Neural cell (in vitro differentiated cells): ENCODE data around the gene DUOX1. TPM values are rescaled to one million over a fixed set of nuclear protein-coding genes. Genes with fewer than 3 reads are reported as not detected.
"Not testable (repeated sequence)": the region's sequence is repeated elsewhere in the genome, so short reads cannot be mapped to it uniquely, and the experiment has no call there.

Experiments used
- H2AFZ ChIP-seq: fragments of 200-600, 300-800 bp; sonication (generic), shearing (Covaris generic); 2 replicates; pipeline ENCODE4 v1.6.0; 2014; ENCODE audit warnings: low read depth, mild to moderate bottlenecking, antibody characterized with exemption, low read length, moderate library complexity
- H3F3A ChIP-seq: fragments of 200-600 bp; shearing (Covaris generic); 2 replicates; pipeline ENCODE4 v1.6.1; 2016; ENCODE audit warnings: mild to moderate bottlenecking, moderate library complexity, mixed read lengths, antibody characterized with exemption, low read length; ENCODE audit not compliant: insufficient read depth, poor library complexity, severe bottlenecking
- H3K27ac ChIP-seq: fragments of 200-600, 300-800 bp; sonication (generic), shearing (Covaris generic); 2 replicates; pipeline ENCODE4 v1.5.1; 2014; ENCODE audit warnings: mild to moderate bottlenecking, low read length, moderate library complexity
- H3K27me3 ChIP-seq: fragments of 300-800, 200-600 bp; sonication (generic), shearing (Covaris generic); 2 replicates; pipeline ENCODE4 v1.6.0; 2014; ENCODE audit warnings: mild to moderate bottlenecking, low read depth, low read length, moderate library complexity; ENCODE audit not compliant: insufficient read depth
- H3K36me3 ChIP-seq: fragments of 300-800, 200-600 bp; sonication (generic), shearing (Covaris generic); 2 replicates; pipeline ENCODE4 v1.5.1; 2014; ENCODE audit warnings: mild to moderate bottlenecking, antibody characterized with exemption, low read length, moderate library complexity; ENCODE audit not compliant: insufficient read depth
- H3K4me2 ChIP-seq: fragments of 300-800, 200-600 bp; sonication (generic), shearing (Covaris generic); 2 replicates; pipeline ENCODE4 v1.6.0; 2014; ENCODE audit warnings: mild to moderate bottlenecking, low read length
- H3K4me3 ChIP-seq: fragments of 300-800, 200-600 bp; sonication (generic), shearing (Covaris generic); 2 replicates; pipeline ENCODE4 v1.5.1; 2014; ENCODE audit warnings: mild to moderate bottlenecking, low read length, moderate library complexity
- H3K79me2 ChIP-seq: fragments of 200-600 bp; shearing (Covaris generic); replicated peaks from 2 replicates; pipeline ENCODE4 v1.6.0; 2014; ENCODE audit warnings: mild to moderate bottlenecking, low read length, moderate library complexity; ENCODE audit not compliant: insufficient read depth
- H3K9ac ChIP-seq: fragments of 300-800, 200-600 bp; sonication (generic), shearing (Covaris generic); 2 replicates; pipeline ENCODE4 v1.6.1; 2016; ENCODE audit warnings: mild to moderate bottlenecking, low read length, mixed read lengths
- H3K9me2 ChIP-seq: fragments of 200-600 bp; shearing (Covaris generic); 2 replicates; pipeline ENCODE4 v1.6.1; 2016; ENCODE audit warnings: mild to moderate bottlenecking, low read length, mixed read lengths; ENCODE audit not compliant: insufficient read depth
- H3K9me3 ChIP-seq: fragments of 200-600, 300-800 bp; sonication (generic), shearing (Covaris generic); 2 replicates; pipeline ENCODE4 v1.6.1; 2016; ENCODE audit warnings: mild to moderate bottlenecking, mixed run types, low read length, moderate library complexity, mixed read lengths
- H4K20me1 ChIP-seq: fragments of 200-600 bp; shearing (Covaris generic); 2 replicates; pipeline ENCODE4 v1.6.1; 2016; ENCODE audit warnings: mild to moderate bottlenecking, mixed run types; ENCODE audit not compliant: insufficient read depth
- CTCF ChIP-seq: fragments of 450-650 bp; IDR thresholded peaks from 2 replicates; pipeline ENCODE4 v1.5.1; 2014; ENCODE audit warnings: antibody characterized with exemption, mild to moderate bottlenecking, moderate library complexity; ENCODE audit not compliant: poor library complexity, severe bottlenecking
- EP300 ChIP-seq: fragments of 450-650 bp; conservative IDR thresholded peaks from 2 replicates; pipeline ENCODE4 v1.6.1; 2014; ENCODE audit warnings: antibody characterized with exemption, mild to moderate bottlenecking, moderate library complexity; ENCODE audit not compliant: poor library complexity, severe bottlenecking
- EZH2 ChIP-seq: fragments of 200-600, 300-800 bp; shearing (Covaris generic), sonication (generic); IDR thresholded peaks from 2 replicates; pipeline ENCODE4 v1.6.1; 2014; ENCODE audit warnings: antibody characterized with exemption, low read length, borderline replicate concordance, mild to moderate bottlenecking; ENCODE audit not compliant: insufficient read depth, poor library complexity, severe bottlenecking
- MXI1 ChIP-seq: fragments of 450-650 bp; conservative IDR thresholded peaks from 2 replicates; pipeline ENCODE4 v1.6.1; 2014; ENCODE audit warnings: antibody characterized with exemption, mild to moderate bottlenecking; ENCODE audit not compliant: poor library complexity, severe bottlenecking
- POLR2AphosphoS5 ChIP-seq: IDR thresholded peaks from 2 replicates; pipeline ENCODE4 v1.6.1; 2012
- RAD21 ChIP-seq: fragments of 450-650 bp; conservative IDR thresholded peaks from 2 replicates; pipeline ENCODE4 v1.6.1; 2014; ENCODE audit warnings: antibody characterized with exemption, mild to moderate bottlenecking, moderate library complexity
- REST ChIP-seq: IDR thresholded peaks from 2 replicates; pipeline ENCODE4 v1.6.1; 2012; ENCODE audit warnings: borderline replicate concordance
- SMC3 ChIP-seq: fragments of 450-650 bp; conservative IDR thresholded peaks from 2 replicates; pipeline ENCODE4 v1.6.1; 2014; ENCODE audit warnings: antibody characterized with exemption, mild to moderate bottlenecking, moderate library complexity; ENCODE audit not compliant: poor library complexity
- TAF1 ChIP-seq: IDR thresholded peaks from 2 replicates; pipeline ENCODE4 v1.6.1; 2012; ENCODE audit warnings: low read depth
- polyA minus RNA-seq: library from RNA; depleted of rRNA, polyadenylated mRNA; stranded (reverse); fragments of >200 nt; gene quantifications from 2 replicates; pipeline ENCODE4 v1.2.3, GENCODE V29; 2014
- polyA plus RNA-seq: library from polyadenylated mRNA; depleted of rRNA; stranded (reverse); fragments of >200 nt; gene quantifications from 2 replicates; pipeline ENCODE4 v1.2.3, GENCODE V29; 2014

Gene DUOX1
- polyA plus RNA-seq = not detected in 2 replicates
- not detected in 2 replicates for polyA minus RNA-seq

GRCh38 chr15:45129651-45130129 is at the start of gene DUOX1, which contains the start of gene DUOXA1:
DUOX1 (plus strand) TSS chr15:45129994; CDS start chr15:45131967, 1,973 bp downstream.
DUOXA1 (minus strand) TSS chr15:45129879; CDS start chr15:45123014, 6,865 bp downstream.
- no peaks in the 10 kb centered on the region for H3K9me2 ChIP-seq
- no peak within 1 kb of the TSS for H3K9ac ChIP-seq
- peak within 1 kb of the TSS; percentile 18 for H3K4me3 ChIP-seq
- no peaks in the 10 kb centered on the region for H3K9me3 ChIP-seq
- peaks cover 100% of the 10 kb centered on the region for H3K27me3 ChIP-seq
- H3K4me2 ChIP-seq = no peak within 1 kb of the TSS
- H3F3A ChIP-seq = no peaks in the 10 kb centered on the region
- H4K20me1 ChIP-seq = no peaks in the 10 kb centered on the region
- TF ChIP-seq REST = no peak
- no peak for TF ChIP-seq RAD21
- no peak within 1 kb of the TSS for H2AFZ ChIP-seq
- no peak within 1 kb of the TSS for H3K27ac ChIP-seq
- H3K79me2 ChIP-seq = no peaks in the 10 kb centered on the region
- H3K36me3 ChIP-seq = no peaks in the 10 kb centered on the region

- H3K27me3 ChIP-seq, H3K9ac ChIP-seq, H3K4me2 ChIP-seq, H2AFZ ChIP-seq, H3K9me3 ChIP-seq, H3K9me2 ChIP-seq, H4K20me1 ChIP-seq, H3F3A ChIP-seq, H3K27ac ChIP-seq, H3K79me2 ChIP-seq, H3K36me3 ChIP-seq, H3K4me3 ChIP-seq: not testable (repeated sequence)
These were observed 49.2 kb upstream of the DUOX1 start for GRCh38 chr15:45080593-45080992.

GRCh38 chr15:45082412-45082811 is 47.4 kb upstream of the DUOX1 start:
- H3K9me2 ChIP-seq, H3K27me3 ChIP-seq, H3K36me3 ChIP-seq, H4K20me1 ChIP-seq, H3K9me3 ChIP-seq, H3K79me2 ChIP-seq, H3F3A ChIP-seq, H3K4me2 ChIP-seq, H3K9ac ChIP-seq, H3K4me3 ChIP-seq, H3K27ac ChIP-seq, H2AFZ ChIP-seq: not testable (repeated sequence)

- TF ChIP-seq EP300 = no peak
- TF ChIP-seq RAD21 = no peak
- TF ChIP-seq TAF1 = no peak
- TF ChIP-seq EZH2 = no peak
- no peak for TF ChIP-seq SMC3
- TF ChIP-seq MXI1 = no peak
- no peak for TF ChIP-seq REST
- no peak for TF ChIP-seq CTCF
- TF ChIP-seq POLR2AphosphoS5 = no peak
- no peak overlapping the region for H3K4me2 ChIP-seq
These were observed 46.6 kb upstream of the DUOX1 start for GRCh38 chr15:45083223-45083622.

More at GRCh38 chr15:45083223-45083622, 46.6 kb upstream of the DUOX1 start:
- Histone ChIP-seq H3K79me2 (no peaks in the 10 kb centered on the region), H3K27me3 (no peaks in the 10 kb centered on the region), H3K9ac (no peak overlapping the region), H3K9me3 (no peaks in the 10 kb centered on the region), H3K9me2 (no peaks in the 10 kb centered on the region), H3K36me3 (no peaks in the 10 kb centered on the region), H3F3A (no peaks in the 10 kb centered on the region), H2AFZ (no peak overlapping the region), H3K4me3 (no peak overlapping the region), H3K27ac (no peak overlapping the region), H4K20me1 (no peaks in the 10 kb centered on the region)
